K562 (cell line): ENCODE measurements around the gene FOXR1. TPM values are rescaled to one million over a fixed set of nuclear protein-coding genes. Genes with fewer than 3 reads are reported as not detected.

Source experiments
- CBFA2T3 ChIP-seq: fragments of 450-650 bp; IDR thresholded peaks from 2 replicates; pipeline ENCODE4 v1.6.1; 2017
- CBX5 ChIP-seq: IDR thresholded peaks from 2 replicates; pipeline ENCODE4 v1.6.1; 2014; ENCODE audit warnings: low read depth, borderline replicate concordance
- CEBPB ChIP-seq: fragments of 450-650 bp; IDR thresholded peaks from 2 replicates; pipeline ENCODE4 v1.6.1; 2016; ENCODE audit warnings: missing genetic modification characterization, missing compliant biosample characterization
- HCFC1 ChIP-seq: IDR thresholded peaks from 2 replicates; pipeline ENCODE4 v1.6.1; 2012; ENCODE audit warnings: low read depth, low read length, improper control_type of control experiment
- PHTF2 ChIP-seq: fragments of 250-450 bp; sonication (Bioruptor Pico); IDR thresholded peaks from 2 replicates; pipeline ENCODE4 v1.5.0; 2021; ENCODE audit warnings: mild to moderate bottlenecking
- polyA plus RNA-seq, 8 experiments: library from polyadenylated mRNA; depleted of rRNA in 4 of 8; stranded (reverse) in 5 of 8; unstranded in 3 of 8; fragments of >200 nt; fragmentation: Nextera tagmentation in 2 of 8; fragmentation: Illumina TruSeq in 1 of 8; extraction: Ambion mirVana in 2 of 8; extraction: Trizol in 1 of 8; gene quantifications; 2 replicates each; pipeline versions ENCODE4 v1.2.1 to v1.2.3, GENCODE V29; 2011 to 2014; ENCODE audit warnings: inconsistent platforms in 1 of 8, missing spikeins in 1 of 8
- total RNA-seq, 7 experiments: library from RNA; depleted of rRNA in 6 of 7; stranded (reverse); fragments of >200 nt in 6 of 7; fragmentation: Illumina TruSeq in 2 of 7; extraction: Trizol in 2 of 7; gene quantifications; 2 replicates each; pipeline versions ENCODE4 v1.2.1 to v1.2.3, GENCODE V29; 2011 to 2021; ENCODE audit warnings: low replicate concordance in 1 of 7
- TF ChIP-seq, protein P1 (sequence below): sonication (generic); formaldehyde crosslinking; IDR thresholded peaks from 2 replicates; pipeline ENCODE4 v1.8.0; 2023; ENCODE audit warnings: missing genetic modification reagents, mild to moderate bottlenecking, borderline replicate concordance
- TF ChIP-seq, protein P2 (sequence below): fragments of 450-650 bp; formaldehyde crosslinking; IDR thresholded peaks from 2 replicates; pipeline ENCODE4 v1.4.0; 2020; ENCODE audit warnings: mild to moderate bottlenecking, mixed read lengths
- TF ChIP-seq, protein P3 (sequence below): fragments of 250-450 bp; sonication (Bioruptor Pico); IDR thresholded peaks from 2 replicates; pipeline ENCODE4 v1.8.0; 2021; ENCODE audit warnings: moderate library complexity, mild to moderate bottlenecking, inconsistent platforms
- TF ChIP-seq, protein P4 (sequence below): fragments of 450-650 bp; IDR thresholded peaks from 2 replicates; pipeline ENCODE4 v1.6.1; 2016; ENCODE audit warnings: borderline replicate concordance
- TF ChIP-seq, protein P5 (sequence below), 2 experiments: IDR thresholded peaks in 1 of 2; conservative IDR thresholded peaks in 1 of 2; 2 replicates each; pipeline ENCODE4 v1.6.1; 2016; ENCODE audit warnings: low read depth in 2 of 2, mild to moderate bottlenecking in 1 of 2, missing compliant biosample characterization in 1 of 2, missing genetic modification characterization in 1 of 2, moderate library complexity in 1 of 2
- TF ChIP-seq, protein P6 (sequence below), 2 experiments: fragments of 450-650 bp; IDR thresholded peaks; 2 replicates each; pipeline ENCODE4 v1.6.1; 2016
- TF ChIP-seq, protein P7 (sequence below): fragments of 250-450 bp; sonication (Bioruptor Pico); IDR thresholded peaks from 2 replicates; pipeline ENCODE4 v1.9.0; 2021; ENCODE audit warnings: mild to moderate bottlenecking

Gene FOXR1
- total and polyA plus RNA-seq, 9 of the 15 experiments (the other 6 are each of a cell fraction or from before 2014, with no cell fraction given), result not detected

DNA sequence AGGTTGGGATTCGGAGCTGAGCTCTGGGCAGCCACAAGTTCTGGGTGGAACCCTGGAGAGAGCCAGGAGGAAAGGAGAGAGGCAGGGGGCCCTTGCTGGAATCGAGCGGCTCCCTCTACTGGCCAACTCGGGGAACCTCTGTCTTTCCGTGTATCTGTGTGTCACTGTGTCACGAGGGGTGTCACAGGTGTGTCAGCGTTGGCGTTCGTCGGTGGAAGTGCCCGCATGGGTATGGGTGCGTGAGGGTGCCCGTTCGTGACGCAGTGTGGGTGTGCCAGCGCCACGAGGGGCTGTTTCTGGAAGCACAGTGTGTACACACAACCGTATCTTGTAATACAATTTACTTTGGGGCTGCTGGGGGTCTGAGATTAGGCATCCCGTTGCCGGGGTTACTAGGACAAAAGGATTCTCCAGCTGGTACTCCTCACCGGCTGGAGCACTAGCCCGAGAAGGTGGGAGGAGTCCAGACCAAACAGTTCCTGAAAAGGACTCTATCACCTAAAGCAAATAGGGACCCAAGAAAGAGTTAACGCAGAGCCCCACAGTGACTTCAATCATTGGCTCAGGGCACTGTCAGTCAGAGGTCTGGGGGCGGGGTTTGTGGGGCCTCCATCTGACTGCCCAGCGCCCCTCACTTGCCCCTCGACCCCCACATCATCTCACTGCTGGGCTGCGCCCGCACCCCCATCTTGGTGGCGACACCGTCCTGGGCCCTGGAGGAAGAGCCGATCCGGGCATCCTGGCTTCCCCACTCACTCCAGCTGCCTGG, 43.3 kb upstream of the FOXR1 start (continued):
- TF ChIP-seq, protein P1, sequence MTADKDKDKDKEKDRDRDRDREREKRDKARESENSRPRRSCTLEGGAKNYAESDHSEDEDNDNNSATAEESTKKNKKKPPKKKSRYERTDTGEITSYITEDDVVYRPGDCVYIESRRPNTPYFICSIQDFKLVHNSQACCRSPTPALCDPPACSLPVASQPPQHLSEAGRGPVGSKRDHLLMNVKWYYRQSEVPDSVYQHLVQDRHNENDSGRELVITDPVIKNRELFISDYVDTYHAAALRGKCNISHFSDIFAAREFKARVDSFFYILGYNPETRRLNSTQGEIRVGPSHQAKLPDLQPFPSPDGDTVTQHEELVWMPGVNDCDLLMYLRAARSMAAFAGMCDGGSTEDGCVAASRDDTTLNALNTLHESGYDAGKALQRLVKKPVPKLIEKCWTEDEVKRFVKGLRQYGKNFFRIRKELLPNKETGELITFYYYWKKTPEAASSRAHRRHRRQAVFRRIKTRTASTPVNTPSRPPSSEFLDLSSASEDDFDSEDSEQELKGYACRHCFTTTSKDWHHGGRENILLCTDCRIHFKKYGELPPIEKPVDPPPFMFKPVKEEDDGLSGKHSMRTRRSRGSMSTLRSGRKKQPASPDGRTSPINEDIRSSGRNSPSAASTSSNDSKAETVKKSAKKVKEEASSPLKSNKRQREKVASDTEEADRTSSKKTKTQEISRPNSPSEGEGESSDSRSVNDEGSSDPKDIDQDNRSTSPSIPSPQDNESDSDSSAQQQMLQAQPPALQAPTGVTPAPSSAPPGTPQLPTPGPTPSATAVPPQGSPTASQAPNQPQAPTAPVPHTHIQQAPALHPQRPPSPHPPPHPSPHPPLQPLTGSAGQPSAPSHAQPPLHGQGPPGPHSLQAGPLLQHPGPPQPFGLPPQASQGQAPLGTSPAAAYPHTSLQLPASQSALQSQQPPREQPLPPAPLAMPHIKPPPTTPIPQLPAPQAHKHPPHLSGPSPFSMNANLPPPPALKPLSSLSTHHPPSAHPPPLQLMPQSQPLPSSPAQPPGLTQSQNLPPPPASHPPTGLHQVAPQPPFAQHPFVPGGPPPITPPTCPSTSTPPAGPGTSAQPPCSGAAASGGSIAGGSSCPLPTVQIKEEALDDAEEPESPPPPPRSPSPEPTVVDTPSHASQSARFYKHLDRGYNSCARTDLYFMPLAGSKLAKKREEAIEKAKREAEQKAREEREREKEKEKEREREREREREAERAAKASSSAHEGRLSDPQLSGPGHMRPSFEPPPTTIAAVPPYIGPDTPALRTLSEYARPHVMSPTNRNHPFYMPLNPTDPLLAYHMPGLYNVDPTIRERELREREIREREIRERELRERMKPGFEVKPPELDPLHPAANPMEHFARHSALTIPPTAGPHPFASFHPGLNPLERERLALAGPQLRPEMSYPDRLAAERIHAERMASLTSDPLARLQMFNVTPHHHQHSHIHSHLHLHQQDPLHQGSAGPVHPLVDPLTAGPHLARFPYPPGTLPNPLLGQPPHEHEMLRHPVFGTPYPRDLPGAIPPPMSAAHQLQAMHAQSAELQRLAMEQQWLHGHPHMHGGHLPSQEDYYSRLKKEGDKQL (CRISPR knock-in tag), result no peak
- TF ChIP-seq, protein P2, sequence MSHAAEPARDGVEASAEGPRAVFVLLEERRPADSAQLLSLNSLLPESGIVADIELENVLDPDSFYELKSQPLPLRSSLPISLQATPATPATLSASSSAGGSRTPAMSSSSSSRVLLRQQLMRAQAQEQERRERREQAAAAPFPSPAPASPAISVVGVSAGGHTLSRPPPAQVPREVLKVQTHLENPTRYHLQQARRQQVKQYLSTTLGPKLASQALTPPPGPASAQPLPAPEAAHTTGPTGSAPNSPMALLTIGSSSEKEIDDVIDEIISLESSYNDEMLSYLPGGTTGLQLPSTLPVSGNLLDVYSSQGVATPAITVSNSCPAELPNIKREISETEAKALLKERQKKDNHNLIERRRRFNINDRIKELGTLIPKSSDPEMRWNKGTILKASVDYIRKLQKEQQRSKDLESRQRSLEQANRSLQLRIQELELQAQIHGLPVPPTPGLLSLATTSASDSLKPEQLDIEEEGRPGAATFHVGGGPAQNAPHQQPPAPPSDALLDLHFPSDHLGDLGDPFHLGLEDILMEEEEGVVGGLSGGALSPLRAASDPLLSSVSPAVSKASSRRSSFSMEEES, result peak; percentile 87
- TF ChIP-seq HCFC1 (no peak), PHTF2 (CRISPR knock-in tag) (no peak), CBFA2T3 (0 out of 2 replicates have a peak, but pooled peaks have one; percentile 8), CBX5 (no peak), CEBPB (tag) (no peak)
- TF ChIP-seq, protein P3, sequence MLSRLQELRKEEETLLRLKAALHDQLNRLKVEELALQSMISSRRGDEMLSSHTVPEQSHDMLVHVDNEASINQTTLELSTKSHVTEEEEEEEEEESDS, result no peak
- TF ChIP-seq, protein P4, sequence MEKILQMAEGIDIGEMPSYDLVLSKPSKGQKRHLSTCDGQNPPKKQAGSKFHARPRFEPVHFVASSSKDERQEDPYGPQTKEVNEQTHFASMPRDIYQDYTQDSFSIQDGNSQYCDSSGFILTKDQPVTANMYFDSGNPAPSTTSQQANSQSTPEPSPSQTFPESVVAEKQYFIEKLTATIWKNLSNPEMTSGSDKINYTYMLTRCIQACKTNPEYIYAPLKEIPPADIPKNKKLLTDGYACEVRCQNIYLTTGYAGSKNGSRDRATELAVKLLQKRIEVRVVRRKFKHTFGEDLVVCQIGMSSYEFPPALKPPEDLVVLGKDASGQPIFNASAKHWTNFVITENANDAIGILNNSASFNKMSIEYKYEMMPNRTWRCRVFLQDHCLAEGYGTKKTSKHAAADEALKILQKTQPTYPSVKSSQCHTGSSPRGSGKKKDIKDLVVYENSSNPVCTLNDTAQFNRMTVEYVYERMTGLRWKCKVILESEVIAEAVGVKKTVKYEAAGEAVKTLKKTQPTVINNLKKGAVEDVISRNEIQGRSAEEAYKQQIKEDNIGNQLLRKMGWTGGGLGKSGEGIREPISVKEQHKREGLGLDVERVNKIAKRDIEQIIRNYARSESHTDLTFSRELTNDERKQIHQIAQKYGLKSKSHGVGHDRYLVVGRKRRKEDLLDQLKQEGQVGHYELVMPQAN, result no peak; the same call in 1 of the 2 replicates
- TF ChIP-seq, protein P5, sequence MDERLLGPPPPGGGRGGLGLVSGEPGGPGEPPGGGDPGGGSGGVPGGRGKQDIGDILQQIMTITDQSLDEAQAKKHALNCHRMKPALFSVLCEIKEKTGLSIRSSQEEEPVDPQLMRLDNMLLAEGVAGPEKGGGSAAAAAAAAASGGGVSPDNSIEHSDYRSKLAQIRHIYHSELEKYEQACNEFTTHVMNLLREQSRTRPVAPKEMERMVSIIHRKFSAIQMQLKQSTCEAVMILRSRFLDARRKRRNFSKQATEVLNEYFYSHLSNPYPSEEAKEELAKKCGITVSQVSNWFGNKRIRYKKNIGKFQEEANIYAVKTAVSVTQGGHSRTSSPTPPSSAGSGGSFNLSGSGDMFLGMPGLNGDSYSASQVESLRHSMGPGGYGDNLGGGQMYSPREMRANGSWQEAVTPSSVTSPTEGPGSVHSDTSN (CRISPR knock-in tag; IDR thresholded peaks at IDR 0.05; ENCODE audit: low read depth), result peak; percentile 97
- TF ChIP-seq, protein P5 (tag; conservative IDR thresholded peaks at IDR 0.05; ENCODE audit: low read depth), result peak; percentile 99
- TF ChIP-seq, protein P6, sequence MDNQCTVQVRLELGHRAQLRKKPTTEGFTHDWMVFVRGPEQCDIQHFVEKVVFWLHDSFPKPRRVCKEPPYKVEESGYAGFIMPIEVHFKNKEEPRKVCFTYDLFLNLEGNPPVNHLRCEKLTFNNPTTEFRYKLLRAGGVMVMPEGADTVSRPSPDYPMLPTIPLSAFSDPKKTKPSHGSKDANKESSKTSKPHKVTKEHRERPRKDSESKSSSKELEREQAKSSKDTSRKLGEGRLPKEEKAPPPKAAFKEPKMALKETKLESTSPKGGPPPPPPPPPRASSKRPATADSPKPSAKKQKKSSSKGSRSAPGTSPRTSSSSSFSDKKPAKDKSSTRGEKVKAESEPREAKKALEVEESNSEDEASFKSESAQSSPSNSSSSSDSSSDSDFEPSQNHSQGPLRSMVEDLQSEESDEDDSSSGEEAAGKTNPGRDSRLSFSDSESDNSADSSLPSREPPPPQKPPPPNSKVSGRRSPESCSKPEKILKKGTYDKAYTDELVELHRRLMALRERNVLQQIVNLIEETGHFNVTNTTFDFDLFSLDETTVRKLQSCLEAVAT (IDR thresholded peaks at IDR 0.05), result no peak
- TF ChIP-seq, protein P7, sequence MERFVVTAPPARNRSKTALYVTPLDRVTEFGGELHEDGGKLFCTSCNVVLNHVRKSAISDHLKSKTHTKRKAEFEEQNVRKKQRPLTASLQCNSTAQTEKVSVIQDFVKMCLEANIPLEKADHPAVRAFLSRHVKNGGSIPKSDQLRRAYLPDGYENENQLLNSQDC (CRISPR knock-in tag), result no peak
